GM19397 (cell line): ENCODE data around the gene TNFSF11.

Source experiments
- ATAC-seq: cut with Tn5 transposase; IDR thresholded peaks from one replicate; pipeline ENCODE4 v1.9.1; 2021; ENCODE audit warnings: mild to moderate bottlenecking, moderate library complexity; ENCODE audit not compliant: unreplicated experiment

TNFSF11 gene

DNA sequence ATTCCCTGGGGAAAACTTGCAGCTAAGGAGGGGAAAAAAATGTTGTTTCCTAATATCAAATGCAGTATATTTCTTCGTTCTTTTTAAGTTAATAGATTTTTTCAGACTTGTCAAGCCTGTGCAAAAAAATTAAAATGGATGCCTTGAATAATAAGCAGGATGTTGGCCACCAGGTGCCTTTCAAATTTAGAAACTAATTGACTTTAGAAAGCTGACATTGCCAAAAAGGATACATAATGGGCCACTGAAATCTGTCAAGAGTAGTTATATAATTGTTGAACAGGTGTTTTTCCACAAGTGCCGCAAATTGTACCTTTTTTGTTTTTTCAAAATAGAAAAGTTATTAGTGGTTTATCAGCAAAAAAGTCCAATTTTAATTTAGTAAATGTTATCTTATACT, 33.6 kb downstream of the TNFSF11 start:
- ATAC-seq, result no peak

DNA sequence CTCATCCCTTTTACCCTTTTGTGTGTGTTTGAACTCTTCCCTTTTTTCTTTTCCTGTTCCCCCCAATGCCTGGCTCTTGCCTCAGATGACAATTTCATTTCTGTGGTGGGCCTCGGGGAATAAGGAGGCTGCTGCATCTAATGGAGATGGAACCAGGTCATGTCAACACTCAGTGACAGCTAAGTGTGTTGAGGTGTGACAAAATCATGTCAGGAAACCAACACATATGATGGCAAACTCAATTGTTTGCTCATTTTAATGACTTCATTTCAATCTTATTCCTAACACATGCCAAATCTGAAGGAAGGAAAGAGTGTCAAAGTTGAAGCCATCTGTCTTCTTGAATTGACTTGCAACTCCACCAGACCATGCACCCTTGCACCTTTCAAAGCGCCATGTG, 36.7 kb downstream of the TNFSF11 start:
- ATAC-seq, result no peak

DNA sequence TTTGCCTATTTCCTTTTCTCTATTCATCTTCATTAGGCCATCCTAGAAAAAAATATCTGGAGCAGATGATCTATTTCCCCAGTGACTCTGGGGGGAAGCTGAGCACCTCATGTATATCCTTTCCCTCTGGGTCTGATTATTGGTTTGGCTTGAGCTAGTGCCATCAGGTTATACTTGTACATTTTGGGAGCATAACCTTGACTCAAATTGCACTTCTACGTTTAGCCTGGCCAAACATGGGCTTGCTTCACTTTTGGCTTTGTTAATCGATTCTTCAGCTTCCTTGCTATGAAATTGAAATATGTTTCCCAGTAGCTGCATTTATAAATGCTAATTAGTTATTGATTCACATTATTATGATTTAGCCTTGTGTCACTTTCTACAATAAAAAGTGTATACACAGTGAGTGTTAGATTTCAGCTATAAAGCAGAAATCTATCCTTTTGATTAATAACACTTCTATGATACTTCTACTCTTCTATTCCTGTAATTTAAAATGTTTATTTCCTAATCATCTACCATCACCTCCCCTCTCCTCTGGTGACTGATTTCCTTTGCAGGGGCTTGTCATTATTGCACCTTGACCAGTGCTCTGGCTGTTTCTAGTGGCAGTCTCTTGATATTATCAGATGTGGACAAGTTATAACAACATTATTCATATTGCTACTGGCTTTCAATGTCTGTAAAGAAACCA, 37.3 kb downstream of the TNFSF11 start:
- no peak for ATAC-seq

DNA sequence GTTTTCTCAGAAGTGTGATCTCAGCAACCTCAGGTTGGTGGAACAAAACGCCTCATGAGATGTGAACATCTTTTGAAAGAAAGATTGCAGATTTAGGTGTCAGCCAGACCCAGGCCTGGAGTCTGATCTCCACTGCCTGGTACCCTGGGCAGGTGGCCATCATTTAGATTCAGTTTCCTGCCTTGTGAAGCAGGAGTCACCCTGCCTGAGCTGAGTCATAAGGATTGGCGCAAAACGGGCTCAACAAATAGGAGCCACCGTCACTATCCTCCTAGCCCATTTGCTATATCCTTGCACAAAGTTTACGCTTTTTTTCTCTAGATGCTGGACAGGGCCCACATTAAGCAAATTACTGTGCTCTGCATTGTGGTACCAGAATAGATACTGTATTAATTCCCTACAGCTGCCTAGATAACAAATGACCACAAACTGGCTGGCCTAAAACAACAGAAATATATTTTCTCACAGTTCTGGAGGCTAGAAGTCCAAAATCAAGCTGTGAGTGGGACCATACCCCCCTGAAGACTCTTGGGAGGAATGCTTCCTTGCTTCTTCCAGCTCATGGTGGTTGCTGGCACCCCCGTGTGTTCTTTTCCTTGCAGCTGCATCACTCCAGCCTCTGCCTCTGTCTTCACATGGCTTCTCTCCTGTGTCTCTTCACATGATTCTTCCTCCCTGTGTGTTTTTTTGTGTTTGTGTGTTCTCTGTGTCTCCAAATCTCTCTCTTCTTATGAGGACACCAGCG, 38.2 kb downstream of the TNFSF11 start:
- no peak for ATAC-seq

DNA sequence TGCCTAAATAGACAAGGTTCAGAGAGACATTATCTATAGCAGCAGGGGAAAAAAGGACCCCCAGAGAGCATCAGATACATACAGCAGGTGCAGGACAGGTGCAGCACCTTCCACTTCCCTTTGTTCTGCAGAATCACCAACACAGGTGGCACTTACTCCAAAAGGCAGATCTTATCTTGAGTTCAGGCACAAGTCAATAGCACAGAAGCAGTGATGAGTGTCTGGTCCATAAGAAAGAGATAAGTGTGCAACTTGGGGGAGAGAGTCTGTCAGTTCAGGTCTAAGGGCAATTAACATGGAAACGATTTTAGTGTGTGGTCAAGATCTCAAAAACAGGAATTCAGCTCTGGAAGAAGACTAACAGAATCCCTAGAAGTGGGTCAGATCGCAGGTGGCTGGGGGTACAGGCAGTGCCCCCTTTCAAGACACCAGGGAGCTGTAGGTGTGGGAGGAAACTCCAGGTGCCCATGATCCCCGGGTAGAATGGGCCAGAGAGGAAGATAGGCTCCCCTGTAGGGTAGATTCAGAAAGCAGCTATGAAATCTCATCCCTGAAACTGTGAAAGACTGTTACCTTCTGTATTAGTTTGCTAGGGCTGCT, 40.6 kb downstream of the TNFSF11 start:
- no peak for ATAC-seq

DNA sequence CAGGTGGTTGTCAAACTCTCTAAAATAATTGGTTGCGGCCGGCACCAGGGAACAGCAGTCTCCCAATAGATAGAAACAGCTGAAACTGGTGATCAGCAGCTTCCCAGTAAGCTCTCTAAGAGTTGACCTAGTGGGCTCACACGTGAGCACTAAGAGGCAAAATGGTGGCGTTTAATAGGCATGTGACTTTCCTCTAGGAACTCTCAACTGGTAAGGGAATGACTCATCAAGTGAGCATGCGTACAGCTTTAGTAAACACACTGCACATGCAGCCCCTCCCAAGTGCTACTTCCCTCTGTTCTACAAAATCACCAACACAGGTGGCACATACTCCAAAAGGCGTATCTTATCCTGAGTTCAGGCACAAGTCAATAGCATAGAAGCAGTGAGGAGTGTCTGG, 41.7 kb downstream of the TNFSF11 start:
- ATAC-seq, result no peak

DNA sequence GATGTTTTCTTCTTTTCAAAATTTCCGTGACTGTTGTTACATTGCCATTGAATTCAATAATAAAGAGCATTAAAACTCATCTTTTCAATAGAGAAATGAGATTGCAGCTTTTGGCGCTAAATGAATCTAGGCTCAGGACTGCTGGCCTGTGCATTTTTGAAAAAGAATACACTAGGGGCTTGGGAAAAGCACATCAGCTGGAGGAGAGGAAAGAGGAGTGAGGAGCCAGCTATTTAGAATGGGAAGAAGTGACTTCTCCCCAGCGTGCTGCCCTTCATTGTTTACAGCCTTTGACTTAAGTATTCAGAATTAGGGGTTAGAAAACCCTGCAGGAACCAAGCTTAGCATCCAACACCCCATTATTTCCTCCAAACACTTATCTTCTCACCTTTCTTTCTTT, 43.3 kb downstream of the TNFSF11 start:
- ATAC-seq, result no peak

DNA sequence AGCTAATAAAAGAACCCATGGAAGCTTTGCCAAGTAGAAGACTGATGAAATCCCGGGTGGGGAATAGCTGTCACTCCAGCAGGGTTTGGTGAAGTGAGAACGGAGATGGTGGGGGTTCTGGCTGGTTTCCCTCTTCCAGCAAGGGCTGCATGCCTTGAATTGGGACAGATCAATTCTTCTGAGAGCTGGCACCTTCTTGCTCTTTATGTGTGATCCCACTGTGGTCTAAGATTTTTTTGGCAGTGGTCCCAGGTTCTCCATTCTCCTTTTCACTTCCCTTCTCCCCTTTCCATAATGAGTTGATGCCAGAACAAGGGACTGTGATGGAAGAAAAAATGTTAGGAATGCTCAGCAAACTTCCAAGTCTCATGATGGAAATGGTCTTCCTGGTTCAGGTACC, 50.0 kb downstream of the TNFSF11 start:
- ATAC-seq, result no peak

DNA sequence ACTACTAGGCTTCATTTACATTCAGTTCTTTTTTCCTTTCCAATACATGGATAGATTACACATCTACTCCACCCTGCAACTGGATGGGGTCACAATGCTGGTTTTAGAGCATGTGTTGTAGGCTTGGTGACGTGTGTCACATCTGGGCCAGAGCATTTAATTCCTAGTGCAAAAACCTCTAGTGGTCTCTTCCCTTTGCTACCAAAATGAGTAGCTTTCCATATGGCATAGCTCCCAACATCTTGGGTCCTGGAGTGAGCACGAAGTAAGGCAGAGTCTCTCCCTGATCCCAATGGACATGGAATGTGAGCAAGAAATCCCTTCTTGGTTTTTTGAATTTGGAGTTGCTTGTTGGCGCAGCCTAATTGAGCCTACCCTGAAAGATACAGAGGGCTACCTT, 51.7 kb downstream of the TNFSF11 start:
- ATAC-seq, result no peak

DNA sequence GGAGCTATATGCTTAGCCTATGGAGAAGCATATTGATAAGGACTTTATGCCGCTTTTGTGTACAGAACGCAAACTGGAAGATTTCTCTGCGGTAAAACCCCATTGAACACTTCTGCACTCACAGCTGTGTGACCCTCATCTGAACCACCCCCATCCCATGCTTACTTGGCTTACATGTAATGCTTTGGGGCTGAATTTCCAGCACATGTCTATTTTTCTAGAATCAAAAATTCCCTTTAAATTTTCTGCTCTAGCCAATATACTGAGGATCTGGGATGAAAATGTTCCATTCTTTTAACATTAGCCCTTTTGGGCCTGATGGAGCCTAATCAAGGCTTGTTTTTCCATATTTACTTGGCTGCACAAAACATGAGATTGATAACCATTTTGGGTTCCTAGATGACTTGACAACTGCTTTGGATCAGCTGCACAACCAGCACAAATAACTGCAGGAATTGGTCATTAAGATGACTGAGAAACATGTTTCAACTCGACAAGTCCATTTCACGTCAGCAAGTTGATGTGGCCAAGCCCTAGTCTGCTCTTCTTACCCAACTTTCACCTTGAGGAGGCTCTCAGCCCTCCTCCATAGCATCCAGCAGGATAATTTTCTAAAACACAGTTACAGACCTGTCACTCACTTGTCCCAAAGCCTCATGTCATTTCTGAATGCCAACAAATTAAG, 52.4 kb downstream of the TNFSF11 start:
- ATAC-seq, result no peak

DNA sequence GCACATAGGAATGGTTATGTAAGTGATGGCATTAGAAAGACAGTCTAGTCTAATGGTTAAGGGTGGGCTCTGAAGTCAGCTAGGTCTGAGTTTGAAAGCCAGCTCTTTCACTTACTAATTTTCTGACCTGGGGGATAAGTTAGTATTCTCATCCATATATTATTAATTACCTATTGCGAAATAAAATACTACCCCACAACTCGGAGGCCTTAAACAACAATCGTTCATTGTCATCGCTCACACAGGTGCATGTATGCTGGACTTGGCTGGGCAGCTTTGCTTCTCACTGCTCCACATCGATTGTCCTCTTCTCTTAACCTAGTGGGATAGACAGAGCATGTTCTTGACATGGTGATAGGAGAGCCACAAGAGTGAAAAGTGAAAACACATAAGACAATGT, 54.7 kb downstream of the TNFSF11 start:
- ATAC-seq, result no peak

DNA sequence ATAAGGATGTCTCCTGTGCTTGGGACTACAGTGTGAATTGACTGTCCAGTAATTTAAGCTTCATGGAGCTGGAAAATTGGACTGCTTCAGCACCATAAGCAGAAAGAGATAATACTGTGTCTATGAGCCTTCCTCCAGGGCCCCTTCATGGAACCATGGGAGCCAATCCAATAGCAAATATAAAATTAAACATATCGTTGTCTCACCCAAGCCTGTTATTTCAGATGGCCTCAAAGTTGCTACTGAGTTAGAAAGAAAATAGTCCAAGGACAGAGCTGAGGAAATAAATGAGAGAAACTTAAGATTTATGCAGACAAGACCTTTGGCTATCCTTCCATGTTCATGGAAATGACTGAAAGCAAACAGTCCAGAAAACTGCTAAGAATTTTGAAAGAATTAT, 57.2 kb downstream of the TNFSF11 start:
- no peak for ATAC-seq

DNA sequence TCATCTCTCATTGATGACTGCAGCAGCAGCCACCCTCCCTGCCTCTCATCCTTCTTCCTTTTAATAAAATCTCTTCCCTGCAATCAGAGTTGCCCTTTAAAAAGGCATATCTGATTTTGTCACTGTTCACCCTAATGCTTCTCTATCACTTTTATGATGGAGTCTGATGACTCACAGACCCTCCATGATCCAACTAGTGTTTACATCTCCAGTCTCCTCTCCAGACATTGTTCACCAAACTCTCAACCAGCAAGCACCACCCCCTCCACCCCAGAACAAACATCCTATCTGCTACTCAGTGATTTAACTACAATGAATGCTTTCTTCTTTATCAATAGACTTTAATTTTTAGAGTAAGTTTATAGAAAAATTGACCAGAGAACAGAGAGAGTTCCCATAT, 59.5 kb downstream of the TNFSF11 start:
- no peak for ATAC-seq

DNA sequence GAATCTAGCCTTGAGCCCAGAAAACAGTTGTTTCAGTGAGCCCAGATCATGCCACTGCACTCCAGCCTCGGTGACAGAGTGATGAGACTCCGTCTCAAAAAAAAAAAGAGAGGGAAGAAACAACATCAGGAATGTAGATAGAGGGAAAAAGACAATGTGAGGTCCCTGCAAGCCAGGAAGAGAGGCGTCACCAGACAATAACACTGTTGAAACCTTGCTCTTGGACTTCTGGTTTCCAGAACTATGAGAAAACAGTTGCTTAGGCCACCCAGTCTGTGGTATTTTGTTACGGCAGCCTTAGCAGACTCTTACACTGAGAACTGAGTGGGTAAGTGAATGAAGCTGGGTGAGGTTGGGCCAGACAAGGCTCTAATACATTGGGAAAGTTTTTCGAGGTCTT, 64.1 kb downstream of the TNFSF11 start:
- no peak for ATAC-seq

DNA sequence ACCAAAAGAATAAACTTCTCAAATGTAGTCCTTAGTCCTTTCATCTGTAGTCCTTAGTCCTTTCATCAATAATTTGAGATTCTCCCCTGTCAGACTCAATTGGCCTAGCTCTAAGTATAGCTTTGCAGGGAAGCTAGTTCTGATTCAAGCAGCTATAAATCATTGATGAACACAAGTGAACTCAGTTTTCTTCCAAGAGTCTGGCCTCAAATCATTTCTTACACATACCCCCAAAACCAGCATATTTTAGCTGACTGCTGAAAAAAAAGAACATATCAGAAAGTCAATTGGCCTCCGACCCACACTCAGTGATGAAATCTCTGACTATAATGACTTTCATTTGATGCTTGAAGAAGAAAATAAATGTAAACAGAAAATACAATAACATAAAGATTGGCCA, 64.9 kb downstream of the TNFSF11 start:
- no peak for ATAC-seq

DNA sequence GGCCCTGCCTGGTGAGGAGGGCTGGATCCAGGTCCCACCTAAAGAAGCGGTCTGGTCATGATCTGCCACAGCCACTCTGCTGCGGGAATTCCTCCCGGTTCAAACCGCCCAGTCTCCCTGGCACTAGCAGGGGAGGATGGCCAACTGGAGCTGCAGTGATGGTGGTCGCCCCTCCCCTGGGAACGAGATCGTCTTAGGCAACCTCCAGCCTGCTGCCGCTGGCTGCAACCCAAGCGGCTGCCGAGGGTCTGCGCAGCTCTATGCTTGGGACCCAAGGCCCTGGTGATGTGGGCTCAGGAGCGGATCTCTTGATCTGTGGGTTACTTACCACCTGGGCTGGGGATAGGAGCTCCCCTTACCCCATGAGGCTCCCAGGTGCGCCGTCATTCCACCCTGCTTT, 69.1 kb downstream of the TNFSF11 start:
- ATAC-seq, result no peak

DNA sequence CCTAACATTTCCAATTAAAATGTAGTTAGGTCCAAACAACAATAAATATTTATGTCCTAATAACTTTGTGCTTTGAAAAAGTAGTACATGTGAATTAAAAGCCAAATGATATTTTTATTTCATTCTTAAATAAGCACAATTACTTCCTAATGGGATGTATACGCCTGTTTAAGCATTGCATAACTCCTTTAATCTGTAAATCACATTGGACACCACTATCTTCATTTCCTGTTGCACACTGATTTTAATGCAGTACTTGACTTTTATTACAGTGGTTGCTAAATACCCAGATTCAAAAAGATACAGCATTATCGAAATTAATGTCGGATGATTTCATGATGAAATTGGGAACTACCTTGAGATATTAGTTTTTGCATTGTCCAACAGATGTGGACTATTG, 70.9 kb downstream of the TNFSF11 start:
- ATAC-seq, result no peak

DNA sequence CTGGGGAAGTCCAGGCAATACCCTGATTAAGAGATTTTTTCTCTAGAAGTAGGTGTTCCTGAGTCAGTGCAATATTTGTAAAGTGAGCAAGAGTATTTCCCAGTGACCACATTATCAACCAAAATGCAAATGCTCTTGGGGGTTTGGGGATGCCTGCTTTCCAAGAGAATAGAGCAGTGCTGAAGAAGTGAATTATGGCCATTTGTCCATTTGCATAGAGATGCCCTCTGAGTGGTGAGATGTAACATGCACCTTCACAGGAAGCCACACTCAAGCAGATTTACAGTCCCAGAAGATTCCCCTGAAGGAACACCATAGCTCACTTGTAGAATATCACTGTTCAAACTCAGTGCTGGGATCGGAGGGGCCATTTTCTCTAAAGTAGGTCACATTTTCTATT, 71.8 kb downstream of the TNFSF11 start:
- no peak for ATAC-seq

DNA sequence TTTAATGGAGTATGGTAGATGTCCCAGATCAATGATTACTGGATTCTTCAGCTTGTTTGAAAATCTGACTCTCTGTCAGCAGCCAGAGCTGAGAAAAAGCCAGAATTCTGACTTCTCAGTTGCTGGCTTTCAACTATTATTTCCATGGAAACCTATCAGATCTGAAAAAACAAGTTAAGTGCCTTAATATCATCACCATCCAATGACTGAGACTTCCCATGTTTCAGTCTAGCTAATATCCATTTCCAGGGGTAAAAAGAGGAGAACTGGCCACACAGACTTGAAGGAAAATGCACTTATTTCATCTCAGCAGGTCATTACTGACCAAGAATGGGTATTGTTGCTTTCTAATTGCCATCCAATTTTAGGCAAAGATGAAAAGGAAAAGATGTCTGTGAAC, 75.2 kb downstream of the TNFSF11 start:
- no peak for ATAC-seq

DNA sequence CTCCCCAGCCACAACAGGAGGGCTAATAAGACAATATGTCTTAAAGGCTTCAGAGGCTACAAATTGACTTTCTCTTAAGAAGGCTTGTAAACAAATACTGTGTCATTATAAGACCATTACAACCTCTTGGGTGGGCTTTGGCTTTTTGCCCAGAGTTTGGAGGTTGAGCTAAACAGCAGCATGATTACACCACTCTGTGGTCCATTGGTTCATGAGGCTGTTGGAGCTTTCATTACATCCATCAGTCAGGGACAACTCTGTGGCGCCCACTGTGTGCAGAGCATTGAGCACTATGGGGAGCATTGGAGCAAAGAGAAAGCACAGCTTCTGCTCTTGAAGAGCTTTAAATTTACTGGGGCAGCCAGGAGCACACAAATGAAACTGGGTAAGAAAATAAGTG, 75.9 kb downstream of the TNFSF11 start:
- ATAC-seq, result no peak

DNA sequence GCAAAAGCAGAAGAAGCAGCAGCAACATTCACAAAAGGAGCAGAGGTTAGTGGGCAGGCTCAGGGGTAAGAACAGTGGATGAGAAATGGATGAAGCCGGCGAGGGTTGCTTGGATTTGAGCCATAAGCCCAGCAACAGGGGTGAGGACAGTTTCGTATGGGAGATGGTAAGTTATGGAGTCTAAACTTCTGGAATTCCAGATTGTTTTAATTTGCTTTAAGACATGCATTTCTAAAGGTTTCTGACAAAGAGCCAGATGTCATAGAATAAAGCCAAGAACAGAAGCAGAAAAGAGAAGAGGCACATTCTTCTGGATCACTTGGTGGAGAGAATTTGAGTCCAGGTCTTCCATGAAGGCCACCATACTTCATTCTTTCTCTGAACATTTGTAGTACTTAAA, 76.6 kb downstream of the TNFSF11 start:
- no peak for ATAC-seq
